Stimulated activated CD8-positive, alpha-beta memory T cell treated with anti-CD3 and anti-CD28 coated beads, Interleukin-15, amount 100 ng/mL, for 4 hours (primary cell): ENCODE measurements around the gene BNIP2.
"Not testable (repeated sequence)": the region's sequence is repeated elsewhere in the genome, so short reads cannot be mapped to it uniquely, and the experiment has no call there.

Source experiments
- DNase-seq, 2 donors: peaks; one replicate each; pipeline ENCODE4 v3.0.0-alpha.2; 2020; ENCODE audit warnings: low read depth in 2 of 2

The BNIP2 gene

GRCh38 chr15:59688782-59689625, at the start of gene BNIP2:
TSS of gene BNIP2 (minus strand) at chr15:59689320. CDS start at chr15:59682457, 6,863 bp downstream.
- peak; percentile 95 to 98 for DNase-seq

- no peak for DNase-seq
These were observed 49.6 kb upstream of the BNIP2 start for GRCh38 chr15:59738676-59739075.

GRCh38 chr15:59736181-59736580, 47.1 kb upstream of the BNIP2 start:
- DNase-seq = no peak

GRCh38 chr15:59725151-59725486, 36.0 kb upstream of the BNIP2 start:
- no peak for DNase-seq

GRCh38 chr15:59723687-59724346, 34.7 kb upstream of the BNIP2 start:
- DNase-seq = no peak

- no peak for DNase-seq
These were observed 33.4 kb upstream of the BNIP2 start for GRCh38 chr15:59722476-59722875.

GRCh38 chr15:59722037-59722436, 32.9 kb upstream of the BNIP2 start:
- no peak for DNase-seq

GRCh38 chr15:59721411-59721810, 32.3 kb upstream of the BNIP2 start:
- DNase-seq = no peak

- no peak for DNase-seq
These were observed 24.1 kb upstream of the BNIP2 start for GRCh38 chr15:59713177-59713576.

- no peak for DNase-seq
These were observed 22.5 kb upstream of the BNIP2 start for GRCh38 chr15:59711451-59712243.

- no peak for DNase-seq
These were observed 18.5 kb upstream of the BNIP2 start for GRCh38 chr15:59707619-59708018.

GRCh38 chr15:59703979-59704796, 15.1 kb upstream of the BNIP2 start:
- DNase-seq = no peak

- DNase-seq = no peak
These were observed 13.2 kb upstream of the BNIP2 start for GRCh38 chr15:59702351-59702750.

GRCh38 chr15:59701880-59702279, 12.8 kb upstream of the BNIP2 start:
- DNase-seq = no peak

- no peak for DNase-seq
These were observed 10.8 kb upstream of the BNIP2 start for GRCh38 chr15:59699810-59700431.

- not testable (repeated sequence) for DNase-seq
These were observed 8.9 kb upstream of the BNIP2 start for GRCh38 chr15:59698065-59698464.

GRCh38 chr15:59696332-59696731, 7.2 kb upstream of the BNIP2 start:
- DNase-seq = no peak

- DNase-seq = no peak
These were observed 5.7 kb upstream of the BNIP2 start for GRCh38 chr15:59694779-59695178.

GRCh38 chr15:59691194-59691805, 2.2 kb upstream of the BNIP2 start:
- DNase-seq = peak in 1 of 2 donors; percentile 15

- peak; percentile 27 for DNase-seq
These were observed 611 bp upstream of the BNIP2 start for GRCh38 chr15:59689626-59690236.
